GM19468 (cell line): ENCODE measurements around the gene TRIAP1.

Experiments used
- ATAC-seq: cut with Tn5 transposase; IDR thresholded peaks from one replicate; pipeline ENCODE4 v1.9.1; 2021; ENCODE audit warnings: mild to moderate bottlenecking, moderate library complexity, moderate number of reproducible peaks; ENCODE audit not compliant: unreplicated experiment; ENCODE audit errors: extremely low read depth

TRIAP1 gene

GRCh38 chr12:120397824-120398540 is 48.2 kb downstream of the TRIAP1 start:
- no peak for ATAC-seq

- no peak for ATAC-seq
Measured at GRCh38 chr12:120394483-120395367, 51.5 kb downstream of the TRIAP1 start.
